ENCODE measurements around the gene TXK.
A peak's percentile ranks its signal among the peaks of the same experiment; 100 is the strongest.

Gene TXK

GRCh38 chr4:48133669-48134068 is 381 bp downstream of the TXK start:
- no peak for FAIRE-seq

- FAIRE-seq: no peak
Measured at GRCh38 chr4:48131736-48132135, 2.3 kb downstream of the TXK start.

GRCh38 chr4:48130100-48130499 is 4.0 kb downstream of the TXK start:
- no peak for FAIRE-seq

- FAIRE-seq: no peak
Measured at GRCh38 chr4:48129307-48130014, 4.6 kb downstream of the TXK start.

GRCh38 chr4:48127682-48128404 is 6.2 kb downstream of the TXK start:
- no peak for FAIRE-seq

- FAIRE-seq: no peak
Measured at GRCh38 chr4:48127231-48127630, 6.8 kb downstream of the TXK start.

- no peak for FAIRE-seq
Measured at GRCh38 chr4:48126621-48127020, 7.4 kb downstream of the TXK start.

- no peak for FAIRE-seq
Measured at GRCh38 chr4:48124870-48125269, 9.2 kb downstream of the TXK start.

- FAIRE-seq: no peak
Measured at GRCh38 chr4:48122756-48123155, 11.3 kb downstream of the TXK start.

- no peak for FAIRE-seq
Measured at GRCh38 chr4:48121180-48121579, 12.9 kb downstream of the TXK start.

GRCh38 chr4:48120132-48120531 is 13.9 kb downstream of the TXK start:
- FAIRE-seq: peak; percentile 50

- no peak for FAIRE-seq
Measured at GRCh38 chr4:48119646-48120045, 14.4 kb downstream of the TXK start.

- no peak for FAIRE-seq
Measured at GRCh38 chr4:48118081-48118480, 16.0 kb downstream of the TXK start.

- FAIRE-seq: no peak
Measured at GRCh38 chr4:48116582-48116981, 17.5 kb downstream of the TXK start.

GRCh38 chr4:48114412-48114811 is 19.6 kb downstream of the TXK start:
- no peak for FAIRE-seq

- FAIRE-seq: no peak
Measured at GRCh38 chr4:48112017-48112667, 21.9 kb downstream of the TXK start.

- no peak for FAIRE-seq
Measured at GRCh38 chr4:48110452-48110978, 23.5 kb downstream of the TXK start.

- FAIRE-seq: peak; percentile 66
Measured at GRCh38 chr4:48109413-48110263, 24.4 kb downstream of the TXK start.

GRCh38 chr4:48108309-48109073 is 25.6 kb downstream of the TXK start:
- FAIRE-seq: no peak

GRCh38 chr4:48105230-48105629 is 28.8 kb downstream of the TXK start:
- no peak for FAIRE-seq

- no peak for FAIRE-seq
Measured at GRCh38 chr4:48103483-48104139, 30.4 kb downstream of the TXK start.

All from G401.6 (cell line).